Esophagus muscularis mucosa (tissue), 4 donors: ENCODE results near the gene SCO2. TPM values are rescaled to one million over a fixed set of nuclear protein-coding genes. Genes with fewer than 3 reads are reported as not detected.

Experiments
- DNase-seq: peaks from one replicate; pipeline ENCODE4 v3.0.0-alpha.2; 2017; ENCODE audit errors: extremely low spot score
- H3K27ac ChIP-seq, 4 donors: fragments of 200-600 bp; sonication (generic); replicated peaks in 1 of 4; 1 replicate in 3 of 4; 2 replicates in 1 of 4; pipeline ENCODE4 v1.5.1; 2016 to 2019; ENCODE audit warnings: mild to moderate bottlenecking in 1 of 4
- H3K27me3 ChIP-seq, 4 donors: fragments of 200-600 bp; sonication (generic); one replicate each; pipeline versions ENCODE4 v1.5.1 to v1.6.0; 2016 to 2019
- H3K36me3 ChIP-seq, 4 donors: fragments of 200-600 bp; sonication (generic); one replicate each; pipeline ENCODE4 v1.5.1; 2016 to 2019
- H3K4me1 ChIP-seq, 4 donors: fragments of 200-600 bp; sonication (generic); one replicate each; pipeline ENCODE4 v1.5.1; 2016 to 2019
- H3K4me3 ChIP-seq, 4 donors: fragments of 200-600 bp; sonication (generic); 1 replicate in 2 of 4; 2 replicates in 2 of 4; pipeline ENCODE4 v1.5.1; 2016 to 2019; ENCODE audit warnings: mild to moderate bottlenecking in 4 of 4, moderate library complexity in 1 of 4
- H3K9me3 ChIP-seq, 4 donors: fragments of 200-600 bp; sonication (generic); 1 replicate in 3 of 4; 2 replicates in 1 of 4; pipeline ENCODE4 v1.5.1; 2016 to 2019
- CTCF ChIP-seq, 3 experiments: fragments of 200-600 bp in 2 of 3; fragments of 450-650 bp in 1 of 3; sonication (generic) in 2 of 3; IDR thresholded peaks; one replicate each; pipeline ENCODE4 v1.5.1; 2017 to 2019; ENCODE audit warnings: antibody characterized with exemption in 3 of 3, mild to moderate bottlenecking in 2 of 3, moderate library complexity in 1 of 3
- EP300 ChIP-seq: sonication (generic); formaldehyde crosslinking; IDR thresholded peaks from one replicate; pipeline ENCODE4 v1.6.1; 2017; ENCODE audit warnings: antibody characterized with exemption
- POLR2A ChIP-seq: fragments of 450-650 bp; IDR thresholded peaks from one replicate; pipeline ENCODE4 v1.6.1; 2017; ENCODE audit warnings: antibody characterized with exemption, moderate library complexity, mild to moderate bottlenecking, low read depth
- POLR2AphosphoS5 ChIP-seq, 2 donors: sonication (generic); formaldehyde crosslinking; IDR thresholded peaks; one replicate each; pipeline ENCODE4 v1.6.1; 2017; ENCODE audit warnings: antibody characterized with exemption in 2 of 2
- WGBS: methylation state at CpG from one replicate; pipeline ENCODE4 v1.1.5; 2018; 5-methylcytosine and 5-hydroxymethylcytosine counted together
- intact Hi-C: fragments of 100-400 bp; cut with DNase I; formaldehyde crosslinking; loops from one replicate; pipeline ENCODE4 v1.15.1; 2023
- total RNA-seq, 4 donors: library from RNA; depleted of rRNA; stranded (reverse); fragments of >200 nt; gene quantifications; one replicate each; pipeline versions ENCODE4 v1.1.0 to v1.2.1, GENCODE V29; 2016

The SCO2 gene
- total RNA-seq, 4 donors from 2014 or later, result 3.1 to 5.1 TPM; not detected in 2

GRCh38 chr22:50489363-50490243 lies 35.8 kb downstream of the SCO2 start:
- no peak for TF ChIP-seq POLR2A
- no peak for TF ChIP-seq CTCF (IDR thresholded peaks at IDR 0.05)
- TF ChIP-seq EP300, result no peak
- TF ChIP-seq POLR2AphosphoS5 (IDR thresholded peaks at IDR 0.05), result no peak
- no peak for DNase-seq
- H3K27ac ChIP-seq, result no peak overlapping the region
- intact Hi-C loops, result no loop called here
- no peaks in the 10 kb centered on the region for H3K36me3 ChIP-seq
- WGBS, result 74% methylated on average over 18 of the region's 31 CpGs
- H3K27me3 ChIP-seq, result peaks cover 0 to 52% (median 7%) of the 10 kb centered on the region in 4 donors
- H3K4me3 ChIP-seq, result no peak overlapping the region
- H3K4me1 ChIP-seq, result no peaks in the 10 kb centered on the region
- no peaks in the 10 kb centered on the region for H3K9me3 ChIP-seq

GRCh38 chr22:50488886-50489285 lies 36.5 kb downstream of the SCO2 start:
- intact Hi-C loops, result no loop called here
- Histone ChIP-seq H3K4me3 (no peak overlapping the region), H3K4me1 (no peaks in the 10 kb centered on the region), H3K27me3 (peaks cover 0 to 59% (median 11%) of the 10 kb centered on the region in 4 donors), H3K27ac (no peak overlapping the region), H3K9me3 (no peaks in the 10 kb centered on the region), H3K36me3 (no peaks in the 10 kb centered on the region)
- WGBS, result 72% methylated on average over 15 of the region's 19 CpGs
- DNase-seq, result no peak
- no peak for TF ChIP-seq POLR2A
- no peak for TF ChIP-seq POLR2AphosphoS5 (IDR thresholded peaks at IDR 0.05)
- no peak for TF ChIP-seq EP300
- TF ChIP-seq CTCF (IDR thresholded peaks at IDR 0.05), result no peak

- TF ChIP-seq POLR2AphosphoS5 (IDR thresholded peaks at IDR 0.05) (no peak), EP300 (no peak), CTCF (IDR thresholded peaks at IDR 0.05) (no peak), POLR2A (no peak)
- Histone ChIP-seq H3K4me1 (no peaks in the 10 kb centered on the region), H3K27ac (no peak overlapping the region), H3K36me3 (no peaks in the 10 kb centered on the region), H3K9me3 (no peaks in the 10 kb centered on the region), H3K27me3 (peaks cover 0 to 66% (median 17%) of the 10 kb centered on the region in 4 donors), H3K4me3 (no peak overlapping the region)
- 76% methylated on average over 8 of the region's 18 CpGs for WGBS
- no peak for DNase-seq
- intact Hi-C loops, result no loop called here
Measured at GRCh38 chr22:50488006-50488677, 37.3 kb downstream of the SCO2 start.

- DNase-seq, result no peak
- no peak for TF ChIP-seq POLR2AphosphoS5 (IDR thresholded peaks at IDR 0.05)
- no peak for TF ChIP-seq CTCF (IDR thresholded peaks at IDR 0.05)
- TF ChIP-seq EP300, result no peak
- TF ChIP-seq POLR2A, result no peak
- Histone ChIP-seq H3K36me3 (no peaks in the 10 kb centered on the region), H3K4me1 (peaks cover 0 to under 1% (median under 1%) of the 10 kb centered on the region in 4 donors), H3K4me3 (no peak overlapping the region), H3K9me3 (no peaks in the 10 kb centered on the region), H3K27me3 (peaks cover 4 to 73% (median 24%) of the 10 kb centered on the region in 4 donors), H3K27ac (no peak overlapping the region)
- intact Hi-C loops, result no loop called here
- WGBS, result 91% methylated on average over 12 of the region's 23 CpGs
Measured at GRCh38 chr22:50487290-50488005, 38.0 kb downstream of the SCO2 start.
